ENCODE measurements around the gene RETN. TPM values are rescaled to one million over a fixed set of nuclear protein-coding genes. Genes with fewer than 3 reads are reported as not detected.

RETN gene
- total RNA-seq, 1 experiment from 2014 or later = not detected

GRCh38 chr19:7699003-7699402 lies 30.2 kb downstream of the RETN start:
- no peak for DNase-seq (ENCODE audit: low read depth)
- in situ Hi-C loops (cut with HindIII; ENCODE audit: low pct_unique_long_range_greater_than_20kb, low sequenced_read_pairs) = no loop called here

DNA sequence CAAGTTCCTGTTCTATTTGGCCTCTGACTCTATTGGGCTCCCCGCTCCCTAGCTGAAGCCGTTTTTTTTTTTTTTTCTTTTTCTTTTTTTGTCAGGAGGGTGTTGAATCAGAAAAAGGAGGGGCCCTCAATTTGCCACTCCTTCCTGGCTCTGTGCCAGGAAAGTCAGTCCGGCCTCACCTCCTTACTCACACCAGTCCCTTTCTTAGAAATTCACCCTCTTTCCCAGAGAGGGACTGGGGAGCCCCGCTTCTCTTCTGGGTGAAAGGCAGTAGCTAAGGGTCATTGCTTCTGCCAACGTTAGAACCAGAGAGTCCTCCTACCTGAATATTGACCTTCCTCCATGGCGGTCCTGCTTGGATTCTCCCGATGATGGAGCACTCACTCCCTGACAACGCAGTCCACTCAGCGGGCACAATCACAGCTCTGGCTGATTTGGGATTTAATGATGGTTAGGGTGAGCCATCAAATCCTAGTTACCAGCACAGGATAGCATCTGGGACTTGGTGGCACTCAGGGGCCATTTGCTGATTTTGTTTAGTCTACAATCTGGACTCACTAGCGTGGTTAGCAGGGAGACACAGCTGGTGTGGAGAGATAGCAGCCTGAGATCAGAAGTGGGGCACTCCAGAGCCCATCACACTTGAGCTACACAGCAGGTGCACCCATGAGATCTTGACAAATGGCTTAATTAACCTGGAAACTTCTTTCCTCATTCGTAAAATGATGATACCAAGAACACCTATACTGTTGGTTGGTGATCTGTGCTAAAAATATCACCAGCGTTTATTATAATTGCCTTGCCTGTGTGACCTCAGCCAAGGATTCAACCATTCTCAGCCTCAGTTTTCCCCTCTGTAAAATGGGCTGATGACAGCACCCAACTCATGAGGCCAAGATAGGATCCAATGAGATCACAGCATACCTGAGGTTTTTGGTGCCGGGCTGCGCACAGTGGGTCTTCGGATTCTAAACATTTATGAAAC lies 30.9 kb downstream of the RETN start:
- in situ Hi-C loops (cut with HindIII; ENCODE audit: low pct_unique_long_range_greater_than_20kb, low sequenced_read_pairs) = no loop called here
- peak; percentile 8 for DNase-seq (ENCODE audit: low read depth)

GRCh38 chr19:7701049-7701653 lies 32.3 kb downstream of the RETN start:
- in situ Hi-C loops (cut with HindIII; ENCODE audit: low pct_unique_long_range_greater_than_20kb, low sequenced_read_pairs) = no loop called here
- no peak for DNase-seq (ENCODE audit: low read depth)

DNA sequence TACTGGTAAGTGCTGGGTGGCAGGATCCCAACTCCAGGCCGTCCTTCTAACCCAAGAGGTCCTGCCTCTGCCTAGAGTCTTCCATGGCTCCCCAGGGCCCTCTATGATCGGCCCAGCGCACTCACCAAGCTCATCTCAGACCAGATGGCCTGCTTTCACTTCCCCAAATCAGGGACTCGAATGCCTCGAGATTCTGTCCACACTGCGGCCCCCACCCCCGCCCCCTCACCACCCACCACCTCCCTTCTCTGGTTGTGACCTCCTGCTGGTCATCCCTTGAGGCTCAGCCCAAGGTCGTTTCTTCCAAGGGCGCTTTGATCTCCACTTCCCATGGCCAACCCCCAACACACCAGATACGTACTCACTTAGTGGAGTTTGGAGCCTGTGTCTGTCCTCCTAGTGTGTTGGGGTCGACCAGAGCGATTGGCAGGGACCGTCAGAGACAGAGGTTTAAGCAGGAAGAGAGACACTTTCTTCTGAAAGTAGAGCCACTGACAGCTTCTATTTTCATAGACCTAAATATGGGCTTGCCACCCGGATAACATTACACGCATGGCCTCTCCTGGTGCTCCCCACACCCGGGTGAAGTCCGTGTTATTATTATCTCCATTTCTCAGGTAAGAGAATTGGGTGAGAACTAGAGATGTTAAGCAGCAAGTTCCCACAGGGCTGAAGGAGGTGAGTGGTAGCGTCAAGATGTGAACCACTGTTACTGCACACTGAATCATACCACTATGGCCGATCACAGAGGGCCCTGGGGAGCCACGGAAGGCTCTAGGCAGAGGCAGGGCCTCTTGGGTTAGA lies 33.0 kb downstream of the RETN start, which contains the start of gene FCER2:
FCER2 (minus strand) TSS at position 478 of the 804 bp plus-strand sequence. CDS start 2,371 bp downstream, outside the sequence.
- DNase-seq (ENCODE audit: low read depth) = no peak
- in situ Hi-C loops (cut with HindIII; ENCODE audit: low pct_unique_long_range_greater_than_20kb, low sequenced_read_pairs) = no loop called here

- no peak for DNase-seq (ENCODE audit: low read depth)
- in situ Hi-C loops (cut with HindIII; ENCODE audit: low pct_unique_long_range_greater_than_20kb, low sequenced_read_pairs) = no loop called here
Observed at GRCh38 chr19:7703332-7703731, 34.5 kb downstream of the RETN start.

DNA sequence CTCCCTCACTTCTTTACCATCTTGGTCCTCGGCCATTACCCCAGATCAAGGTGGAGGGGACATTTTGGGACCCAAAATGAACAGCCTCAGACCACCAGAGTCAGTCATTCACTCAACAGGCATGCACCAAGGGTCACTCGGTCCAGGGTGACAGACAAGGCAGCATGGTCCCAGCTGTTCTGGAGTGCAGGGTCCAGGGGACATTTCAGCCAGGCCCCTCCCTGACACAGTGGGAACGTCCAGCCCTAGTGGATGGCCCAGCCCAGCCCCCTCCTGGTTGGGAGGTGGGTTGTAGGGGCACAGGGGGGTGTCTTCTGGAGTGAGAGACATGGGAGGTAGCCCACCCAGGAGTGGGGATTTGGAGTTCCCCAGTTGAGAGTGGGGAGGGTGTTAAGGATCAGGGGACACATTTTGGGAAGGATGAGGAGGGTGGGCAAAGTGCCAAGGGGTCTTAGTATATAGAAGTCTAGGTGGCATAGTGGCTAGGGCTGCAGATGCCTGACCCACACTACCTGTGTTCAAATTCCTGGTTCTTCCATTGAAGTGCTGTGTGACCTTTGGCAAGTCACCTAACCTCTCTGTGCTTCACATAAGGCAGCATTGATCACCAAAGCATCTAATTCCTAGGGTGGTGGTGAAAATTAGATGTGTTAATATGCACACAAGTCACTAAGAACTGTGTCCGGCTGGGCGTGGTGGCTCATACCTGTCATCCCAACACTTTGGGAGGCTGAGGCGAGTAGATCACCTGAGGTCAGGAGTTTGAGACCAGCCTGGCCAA lies 35.6 kb downstream of the RETN start:
- DNase-seq (ENCODE audit: low read depth) = no peak
- in situ Hi-C loops (cut with HindIII; ENCODE audit: low pct_unique_long_range_greater_than_20kb, low sequenced_read_pairs) = no loop called here

DNA sequence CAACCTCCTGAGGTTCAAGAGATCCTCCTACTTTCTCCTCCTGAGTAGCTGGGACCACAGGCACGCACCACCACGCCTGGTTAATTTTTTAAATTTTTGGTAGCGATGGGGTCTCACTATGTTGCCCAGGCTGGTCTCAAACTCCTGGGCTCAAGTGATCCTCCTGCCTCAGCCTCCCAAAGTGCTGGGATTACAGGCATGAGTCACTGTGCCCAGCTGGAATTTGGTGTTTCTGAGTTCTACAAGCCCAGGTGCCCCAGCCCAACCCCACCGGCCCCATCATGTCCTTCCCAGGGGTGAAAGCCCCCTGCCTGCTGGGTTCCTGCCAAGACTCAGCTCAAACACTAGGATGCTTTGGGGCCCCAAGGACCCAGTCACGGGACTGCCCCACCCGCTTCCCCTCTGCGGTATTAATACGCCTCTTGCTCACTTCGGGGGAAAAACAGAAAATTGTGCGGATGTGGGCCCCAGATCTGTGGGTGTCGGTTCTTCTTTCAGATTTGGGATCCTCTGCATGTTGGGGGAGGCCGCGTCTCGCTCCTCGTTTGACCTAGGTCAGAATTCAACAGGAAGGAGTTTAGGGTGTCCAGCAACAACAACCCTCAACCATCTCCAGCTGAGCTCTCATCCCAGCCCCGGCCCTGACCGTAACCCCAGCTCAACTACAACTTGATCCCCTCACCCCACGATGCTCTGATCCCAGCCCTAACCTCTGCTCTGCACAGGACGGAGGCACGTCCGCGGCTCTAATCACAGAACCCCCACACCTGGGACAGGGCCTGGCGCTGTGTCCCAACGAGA lies 36.7 kb downstream of the RETN start:
- DNase-seq (ENCODE audit: low read depth) = no peak
- in situ Hi-C loops (cut with HindIII; ENCODE audit: low pct_unique_long_range_greater_than_20kb, low sequenced_read_pairs) = no loop called here

DNA sequence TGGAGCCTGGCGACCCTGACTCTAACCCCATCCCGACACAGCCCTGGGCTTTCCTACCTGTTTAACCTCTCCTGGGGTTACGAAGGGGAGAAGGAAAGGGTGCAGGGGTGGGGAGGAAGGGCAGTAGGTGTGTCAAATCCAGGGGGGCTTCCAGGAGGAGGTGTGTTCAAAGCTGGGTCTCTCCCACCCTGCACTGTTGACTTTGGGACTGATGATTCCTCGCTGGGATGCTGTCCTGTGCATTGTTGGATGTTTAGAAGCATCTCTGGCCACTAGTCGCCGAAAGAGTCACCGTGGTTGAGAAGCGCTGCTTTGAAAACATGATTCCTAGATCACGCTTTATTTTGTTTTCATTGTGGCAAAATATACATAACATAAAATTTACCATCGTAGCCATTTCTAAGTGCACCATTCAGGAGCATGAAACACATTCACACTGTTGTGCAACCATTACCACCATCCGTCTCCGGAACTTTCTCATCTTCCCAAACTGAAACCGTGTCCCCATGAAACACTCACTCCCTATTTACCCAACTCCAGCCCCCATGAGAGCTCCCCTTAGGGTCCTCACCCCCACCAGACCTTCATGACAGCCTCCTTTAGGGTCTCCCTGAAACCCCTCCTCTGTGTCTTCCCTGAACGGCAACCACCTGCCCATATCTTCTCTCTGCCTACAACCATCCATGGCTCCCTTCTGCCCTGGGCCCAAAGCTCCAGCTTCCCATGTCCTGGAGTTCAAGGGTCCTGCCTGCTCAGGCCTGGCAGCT lies 37.5 kb downstream of the RETN start:
- DNase-seq (ENCODE audit: low read depth) = no peak

GRCh38 chr19:7706955-7707456 lies 38.2 kb downstream of the RETN start:
- in situ Hi-C loops (cut with HindIII; ENCODE audit: low pct_unique_long_range_greater_than_20kb, low sequenced_read_pairs) = no loop called here
- no peak for DNase-seq (ENCODE audit: low read depth)

More for the DNA sequence above, 37.5 kb downstream of the RETN start:
- in situ Hi-C loops (cut with HindIII; ENCODE audit: low pct_unique_long_range_greater_than_20kb, low sequenced_read_pairs) = no loop called here

DNA sequence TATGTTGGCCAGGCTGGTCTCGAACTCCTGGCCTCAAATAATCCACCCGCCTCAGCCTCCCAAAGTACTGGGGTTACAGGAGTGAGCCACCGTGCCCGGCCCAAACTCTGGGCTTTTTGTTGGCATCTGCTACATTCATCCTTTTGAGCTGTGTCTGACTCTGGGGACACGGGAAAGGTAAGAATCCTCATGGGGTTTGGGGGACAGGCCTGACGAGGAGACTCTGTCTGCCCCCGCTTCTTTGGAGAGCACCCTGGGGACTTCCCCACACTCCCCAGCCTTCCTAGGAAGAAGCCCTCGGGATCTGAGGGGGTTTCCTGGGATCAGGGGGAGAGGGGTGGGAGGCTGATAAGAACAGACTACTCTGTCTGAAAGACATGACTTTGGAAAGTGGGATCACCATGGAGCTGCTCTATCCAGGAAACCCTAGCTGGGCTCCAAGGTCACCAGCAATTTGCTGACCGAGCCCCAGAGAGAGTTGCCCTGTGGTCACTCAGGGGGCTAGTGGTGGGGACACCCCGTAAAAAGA lies 41.1 kb downstream of the RETN start:
- in situ Hi-C loops (cut with HindIII; ENCODE audit: low pct_unique_long_range_greater_than_20kb, low sequenced_read_pairs) = no loop called here
- DNase-seq (ENCODE audit: low read depth) = no peak

- DNase-seq (ENCODE audit: low read depth) = no peak
- in situ Hi-C loops (cut with HindIII; ENCODE audit: low pct_unique_long_range_greater_than_20kb, low sequenced_read_pairs) = no loop called here
Observed at GRCh38 chr19:7710616-7711015, 41.8 kb downstream of the RETN start.

DNA sequence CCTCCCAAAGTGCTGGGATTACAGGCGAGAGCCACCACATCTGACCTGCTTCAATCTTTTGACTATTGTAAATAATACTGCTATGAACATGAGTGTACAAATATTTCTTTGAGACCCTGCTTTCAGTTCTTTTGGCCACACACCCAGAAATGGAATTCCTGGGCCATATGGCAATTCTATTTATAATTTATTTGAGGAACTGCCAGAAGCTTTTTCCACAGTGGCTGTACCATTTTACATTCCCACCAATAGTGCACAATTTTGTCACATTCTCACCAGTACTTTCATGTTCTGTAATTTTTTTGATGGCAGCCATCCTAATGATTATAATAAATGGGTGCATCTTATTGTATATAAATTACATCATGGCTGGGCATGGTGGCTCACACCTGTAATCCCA lies 46.8 kb downstream of the RETN start:
- DNase-seq (ENCODE audit: low read depth) = no peak
- in situ Hi-C loops (cut with HindIII; ENCODE audit: low pct_unique_long_range_greater_than_20kb, low sequenced_read_pairs) = no loop called here

DNA sequence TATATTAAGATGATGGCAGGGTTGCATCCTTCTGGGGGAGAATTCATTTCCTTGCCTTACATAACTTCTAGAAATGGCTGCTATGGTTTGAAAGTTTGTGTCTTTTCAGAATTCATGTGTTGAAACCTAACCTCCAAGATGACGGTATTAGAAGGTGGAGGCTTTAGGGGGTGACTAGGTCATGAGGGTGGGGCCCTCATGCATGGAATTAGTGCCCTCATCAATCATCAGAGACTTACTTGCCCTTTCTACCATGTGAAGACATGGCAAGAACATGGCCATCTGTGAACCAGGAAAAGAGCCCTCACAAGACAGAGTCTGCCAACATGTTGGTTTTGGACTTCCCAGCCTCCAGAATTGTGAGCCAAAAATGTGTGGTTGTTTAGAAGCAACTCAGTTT lies 47.9 kb downstream of the RETN start:
- in situ Hi-C loops (cut with HindIII; ENCODE audit: low pct_unique_long_range_greater_than_20kb, low sequenced_read_pairs) = no loop called here
- no peak for DNase-seq (ENCODE audit: low read depth)

DNA sequence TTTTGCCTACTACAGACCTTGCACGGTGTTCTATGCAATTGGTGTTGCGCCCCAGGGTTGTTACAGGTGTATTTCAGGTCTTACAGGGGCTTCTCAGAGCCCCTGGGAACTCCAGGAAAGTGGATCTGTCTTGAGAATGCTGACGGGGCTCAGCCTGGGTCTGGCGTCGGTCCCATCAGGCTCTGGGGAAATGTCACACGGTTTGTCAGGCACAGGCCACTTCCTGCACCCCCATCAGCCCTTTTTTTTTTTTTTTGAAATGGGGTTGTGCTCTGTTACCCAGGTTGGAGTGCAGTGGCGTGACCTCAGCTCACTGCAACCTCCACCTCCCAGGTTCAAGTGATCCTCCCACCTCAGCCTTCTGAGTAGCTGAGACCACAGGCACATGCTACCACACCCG lies 49.8 kb downstream of the RETN start:
- no peak for DNase-seq (ENCODE audit: low read depth)
- in situ Hi-C loops (cut with HindIII; ENCODE audit: low pct_unique_long_range_greater_than_20kb, low sequenced_read_pairs) = no loop called here
